HEK293 (cell line): Measurements from ENCODE around the gene LMO7.

Source experiments
- CTCF ChIA-PET: fragments of 350-600 bp; formaldehyde crosslinking; extraction: SDS; loops from one replicate; lab custom pipeline; 2021; ENCODE audit warnings: antibody characterized with exemption; lab: Yijun Ruan, JAX
- POLR2A ChIA-PET: fragments of 300-600 bp; formaldehyde crosslinking; extraction: SDS; loops from one replicate; lab custom pipeline; 2020; ENCODE audit warnings: antibody characterized with exemption, inconsistent platforms; lab: Yijun Ruan, JAX
- H3K27ac ChIP-seq: fragments of 200-500 bp; sonication (Bioruptor generic); 2 replicates; pipeline ENCODE4 v1.5.1; 2014; ENCODE audit warnings: low read depth, low read length, control low read depth, inconsistent platforms; ENCODE audit errors: extremely low read depth
- H3K36me3 ChIP-seq, 2 experiments: fragments of 200-500 bp in 1 of 2; sonication (Bioruptor generic) in 1 of 2; 1 replicate in 1 of 2; 2 replicates in 1 of 2; pipeline ENCODE4 v1.5.1; 2014 to 2017; ENCODE audit warnings: inconsistent platforms in 2 of 2, low read length in 2 of 2; ENCODE audit not compliant: control insufficient read depth in 2 of 2, insufficient read depth in 1 of 2
- H3K4me1 ChIP-seq: fragments of 200-500 bp; sonication (Bioruptor generic); 2 replicates; pipeline ENCODE4 v1.5.1; 2014; ENCODE audit warnings: mild to moderate bottlenecking, low read length, inconsistent platforms; ENCODE audit not compliant: control insufficient read depth, insufficient read depth
- H3K4me3 ChIP-seq: 2 replicates; pipeline ENCODE4 v1.5.1; 2011; ENCODE audit warnings: low read depth, mild to moderate bottlenecking, control low read depth, low read length, moderate library complexity
- H3K9me3 ChIP-seq: fragments of 200-500 bp; sonication (Bioruptor generic); 2 replicates; pipeline ENCODE4 v1.5.1; 2014; ENCODE audit warnings: low read depth, low read length, inconsistent platforms; ENCODE audit not compliant: control insufficient read depth, insufficient read depth
- BCL11B ChIP-seq: fragments of 450-650 bp; formaldehyde crosslinking; IDR thresholded peaks from 2 replicates; pipeline ENCODE4 v1.5.1; 2016; ENCODE audit warnings: low read depth, missing biosample characterization, missing genetic modification characterization
- EGR2 ChIP-seq: fragments of 450-650 bp; formaldehyde crosslinking; IDR thresholded peaks from 2 replicates; pipeline ENCODE4 v1.5.1; 2016; ENCODE audit warnings: low read depth, missing biosample characterization, missing genetic modification characterization
- ELK4 ChIP-seq: IDR thresholded peaks from 2 replicates; pipeline ENCODE4 v1.6.1; 2011; ENCODE audit warnings: mild to moderate bottlenecking, low read depth, low read length, borderline replicate concordance
- GFI1B ChIP-seq: fragments of 450-650 bp; formaldehyde crosslinking; IDR thresholded peaks from 2 replicates; pipeline ENCODE4 v1.5.1; 2016; ENCODE audit warnings: missing biosample characterization, missing genetic modification characterization
- MEIS1 ChIP-seq: sonication (generic); formaldehyde crosslinking; IDR thresholded peaks from 2 replicates; pipeline ENCODE4 v1.8.1; 2022; ENCODE audit warnings: missing genetic modification reagents, mild to moderate bottlenecking, borderline replicate concordance
- SP2 ChIP-seq: fragments of 450-650 bp; formaldehyde crosslinking; IDR thresholded peaks from 2 replicates; pipeline ENCODE4 v1.5.1; 2016; ENCODE audit warnings: missing biosample characterization, missing genetic modification characterization
- SP3 ChIP-seq: fragments of 450-650 bp; formaldehyde crosslinking; IDR thresholded peaks from 2 replicates; pipeline ENCODE4 v1.5.1; 2016; ENCODE audit warnings: missing biosample characterization, missing genetic modification characterization
- ZBTB1 ChIP-seq: fragments of 450-650 bp; formaldehyde crosslinking; IDR thresholded peaks from 2 replicates; pipeline ENCODE4 v1.5.1; 2016; ENCODE audit warnings: missing biosample characterization, missing genetic modification characterization
- ZBTB20 ChIP-seq: fragments of 450-650 bp; formaldehyde crosslinking; IDR thresholded peaks from 2 replicates; pipeline ENCODE4 v1.5.1; 2016; ENCODE audit warnings: missing biosample characterization, missing genetic modification characterization
- ZBTB48 ChIP-seq: fragments of 450-650 bp; formaldehyde crosslinking; IDR thresholded peaks from 2 replicates; pipeline ENCODE4 v1.5.1; 2016; ENCODE audit warnings: missing biosample characterization, missing genetic modification characterization
- ZBTB49 ChIP-seq: fragments of 450-650 bp; formaldehyde crosslinking; IDR thresholded peaks from 2 replicates; pipeline ENCODE4 v1.5.1; 2016; ENCODE audit warnings: missing biosample characterization, missing genetic modification characterization, low read depth
- ZEB2 ChIP-seq: fragments of 450-650 bp; formaldehyde crosslinking; IDR thresholded peaks from 2 replicates; pipeline ENCODE4 v1.5.1; 2016; ENCODE audit warnings: missing biosample characterization, missing genetic modification characterization
- ZFHX2 ChIP-seq: fragments of 450-650 bp; formaldehyde crosslinking; conservative IDR thresholded peaks from 2 replicates; pipeline ENCODE4 v1.5.1; 2016; ENCODE audit warnings: missing biosample characterization, missing genetic modification characterization
- ZNF169 ChIP-seq: fragments of 450-650 bp; formaldehyde crosslinking; IDR thresholded peaks from 2 replicates; pipeline ENCODE4 v1.5.1; 2016; ENCODE audit warnings: missing biosample characterization, missing genetic modification characterization
- ZNF23 ChIP-seq: fragments of 450-650 bp; formaldehyde crosslinking; IDR thresholded peaks from 2 replicates; pipeline ENCODE4 v1.5.1; 2016; ENCODE audit warnings: missing biosample characterization, missing genetic modification characterization, borderline replicate concordance
- ZNF404 ChIP-seq: fragments of 450-650 bp; formaldehyde crosslinking; IDR thresholded peaks from 2 replicates; pipeline ENCODE4 v1.5.1; 2017; ENCODE audit warnings: missing biosample characterization, missing genetic modification characterization
- ZNF521 ChIP-seq: fragments of 450-650 bp; formaldehyde crosslinking; IDR thresholded peaks from 2 replicates; pipeline ENCODE4 v1.5.1; 2017; ENCODE audit warnings: missing biosample characterization, mild to moderate bottlenecking, missing genetic modification characterization
- ZNF626 ChIP-seq: fragments of 450-650 bp; sonication (Bioruptor Pico); formaldehyde crosslinking; IDR thresholded peaks from 2 replicates; pipeline ENCODE4 v1.5.1; 2018; ENCODE audit warnings: missing biosample characterization, missing genetic modification characterization, inconsistent platforms
- ZNF664 ChIP-seq: fragments of 450-650 bp; formaldehyde crosslinking; IDR thresholded peaks from 2 replicates; pipeline ENCODE4 v1.5.1; 2016; ENCODE audit warnings: missing biosample characterization, missing genetic modification characterization
- ZNF777 ChIP-seq: fragments of 450-650 bp; formaldehyde crosslinking; IDR thresholded peaks from 2 replicates; pipeline ENCODE4 v1.5.1; 2017; ENCODE audit warnings: missing biosample characterization, missing genetic modification characterization, borderline replicate concordance
- ZNF837 ChIP-seq: fragments of 450-650 bp; formaldehyde crosslinking; IDR thresholded peaks from 2 replicates; pipeline ENCODE4 v1.5.1; 2016; ENCODE audit warnings: missing biosample characterization, missing genetic modification characterization
- ZSCAN16 ChIP-seq: fragments of 450-650 bp; formaldehyde crosslinking; IDR thresholded peaks from 2 replicates; pipeline ENCODE4 v1.5.1; 2016; ENCODE audit warnings: missing biosample characterization, missing genetic modification characterization
- ZSCAN18 ChIP-seq: fragments of 450-650 bp; formaldehyde crosslinking; IDR thresholded peaks from 2 replicates; pipeline ENCODE4 v1.5.1; 2016; ENCODE audit warnings: missing biosample characterization, missing genetic modification characterization
- TF ChIP-seq, protein P1 (sequence below): fragments of 450-650 bp; formaldehyde crosslinking; IDR thresholded peaks from 2 replicates; pipeline ENCODE4; 2016; ENCODE audit warnings: missing biosample characterization, missing genetic modification characterization
- TF ChIP-seq, protein P2 (sequence below): fragments of 450-650 bp; formaldehyde crosslinking; IDR thresholded peaks from 2 replicates; pipeline ENCODE4 v1.5.1; 2017; ENCODE audit warnings: missing biosample characterization, mild to moderate bottlenecking, missing genetic modification characterization, moderate library complexity
- TF ChIP-seq, protein P3 (sequence below): fragments of 450-650 bp; IDR thresholded peaks from 2 replicates; pipeline ENCODE4 v1.5.1; 2018; ENCODE audit warnings: missing biosample characterization, mild to moderate bottlenecking, missing genetic modification characterization
- TF ChIP-seq, protein P4 (sequence below): fragments of 450-650 bp; formaldehyde crosslinking; IDR thresholded peaks from 2 replicates; pipeline ENCODE4 v1.5.1; 2016; ENCODE audit warnings: missing biosample characterization, missing genetic modification characterization

Gene LMO7

GRCh38 chr13:75843074-75843473 is 206.9 kb downstream of the LMO7 start:
- Histone ChIP-seq H3K36me3 (peaks cover 0 to 40% of the 10 kb centered on the region in 2 experiments; a peak in 1 of 3 replicates), H3K4me1 (no peaks in the 10 kb centered on the region), H3K9me3 (no peaks in the 10 kb centered on the region), H3K27ac (no peak overlapping the region), H3K4me3 (no peak overlapping the region)
- TF ChIP-seq ZNF626 (no peak), MEIS1 (CRISPR knock-in tag) (no peak), ZNF837 (no peak), ZNF664 (tag by site-specific recombination) (no peak), ZSCAN16 (no peak), GFI1B (no peak), ZNF404 (no peak), ZNF23 (tag by site-specific recombination) (no peak), ZBTB49 (tag by site-specific recombination) (no peak), ZBTB48 (tag by site-specific recombination) (no peak), ZNF169 (tag by site-specific recombination) (no peak), ZNF521 (tag by site-specific recombination) (no peak)
- TF ChIP-seq, protein P1, sequence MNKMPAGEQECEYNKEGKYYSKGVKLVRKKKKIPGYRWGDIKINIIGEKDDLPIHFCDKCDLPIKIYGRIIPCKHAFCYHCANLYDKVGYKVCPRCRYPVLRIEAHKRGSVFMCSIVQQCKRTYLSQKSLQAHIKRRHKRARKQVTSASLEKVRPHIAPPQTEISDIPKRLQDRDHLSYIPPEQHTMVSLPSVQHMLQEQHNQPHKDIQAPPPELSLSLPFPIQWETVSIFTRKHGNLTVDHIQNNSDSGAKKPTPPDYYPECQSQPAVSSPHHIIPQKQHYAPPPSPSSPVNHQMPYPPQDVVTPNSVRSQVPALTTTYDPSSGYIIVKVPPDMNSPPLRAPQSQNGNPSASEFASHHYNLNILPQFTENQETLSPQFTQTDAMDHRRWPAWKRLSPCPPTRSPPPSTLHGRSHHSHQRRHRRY (tag by site-specific recombination): no peak
- TF ChIP-seq, protein P2, sequence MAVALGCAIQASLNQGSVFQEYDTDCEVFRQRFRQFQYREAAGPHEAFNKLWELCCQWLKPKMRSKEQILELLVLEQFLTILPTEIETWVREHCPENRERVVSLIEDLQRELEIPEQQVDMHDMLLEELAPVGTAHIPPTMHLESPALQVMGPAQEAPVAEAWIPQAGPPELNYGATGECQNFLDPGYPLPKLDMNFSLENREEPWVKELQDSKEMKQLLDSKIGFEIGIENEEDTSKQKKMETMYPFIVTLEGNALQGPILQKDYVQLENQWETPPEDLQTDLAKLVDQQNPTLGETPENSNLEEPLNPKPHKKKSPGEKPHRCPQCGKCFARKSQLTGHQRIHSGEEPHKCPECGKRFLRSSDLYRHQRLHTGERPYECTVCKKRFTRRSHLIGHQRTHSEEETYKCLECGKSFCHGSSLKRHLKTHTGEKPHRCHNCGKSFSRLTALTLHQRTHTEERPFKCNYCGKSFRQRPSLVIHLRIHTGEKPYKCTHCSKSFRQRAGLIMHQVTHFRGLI (tag by site-specific recombination): no peak
- TF ChIP-seq, protein P3, sequence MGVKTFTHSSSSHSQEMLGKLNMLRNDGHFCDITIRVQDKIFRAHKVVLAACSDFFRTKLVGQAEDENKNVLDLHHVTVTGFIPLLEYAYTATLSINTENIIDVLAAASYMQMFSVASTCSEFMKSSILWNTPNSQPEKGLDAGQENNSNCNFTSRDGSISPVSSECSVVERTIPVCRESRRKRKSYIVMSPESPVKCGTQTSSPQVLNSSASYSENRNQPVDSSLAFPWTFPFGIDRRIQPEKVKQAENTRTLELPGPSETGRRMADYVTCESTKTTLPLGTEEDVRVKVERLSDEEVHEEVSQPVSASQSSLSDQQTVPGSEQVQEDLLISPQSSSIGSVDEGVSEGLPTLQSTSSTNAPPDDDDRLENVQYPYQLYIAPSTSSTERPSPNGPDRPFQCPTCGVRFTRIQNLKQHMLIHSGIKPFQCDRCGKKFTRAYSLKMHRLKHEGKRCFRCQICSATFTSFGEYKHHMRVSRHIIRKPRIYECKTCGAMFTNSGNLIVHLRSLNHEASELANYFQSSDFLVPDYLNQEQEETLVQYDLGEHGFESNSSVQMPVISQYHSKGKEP (tag by site-specific recombination): no peak
- POLR2A ChIA-PET: no interaction called here
- CTCF ChIA-PET: interaction anchor here (0.5 to 1.5 kb wide), 2 partner anchors 134 to 148 kb away, joined by 3 to 8 read pairs; no protein-coding TSS in a partner anchor

DNA sequence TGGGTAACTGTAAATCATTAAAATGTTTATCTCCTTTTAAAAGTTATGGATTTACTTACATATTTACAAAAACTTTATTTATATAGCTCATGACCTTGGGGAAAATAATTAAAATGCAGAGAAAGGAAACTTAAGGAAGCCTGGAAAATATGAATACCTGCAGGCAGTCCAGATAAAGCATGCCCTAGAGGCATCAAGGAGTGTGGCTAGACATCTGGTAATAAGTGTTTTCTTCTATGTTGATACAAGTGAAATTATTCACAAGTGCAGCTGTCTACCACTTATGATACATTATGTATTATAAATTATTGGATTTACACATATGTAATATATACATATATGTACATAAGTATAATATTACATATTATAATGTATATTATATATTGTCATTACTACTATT is 207.9 kb downstream of the LMO7 start:
- peaks cover 0 to 45% of the 10 kb centered on the region in 2 experiments; a peak in 1 of 3 replicates for H3K36me3 ChIP-seq
- no peak overlapping the region for H3K4me3 ChIP-seq
- no peaks in the 10 kb centered on the region for H3K9me3 ChIP-seq
- H3K4me1 ChIP-seq: no peaks in the 10 kb centered on the region
- H3K27ac ChIP-seq: no peak overlapping the region
- ChIA-PET CTCF (interaction anchor here (0.5 to 1.5 kb wide), 2 partner anchors 135 to 148 kb away, joined by 3 to 8 read pairs; no protein-coding TSS in a partner anchor), POLR2A (no interaction called here)
- no peak for TF ChIP-seq SP2
- TF ChIP-seq ZNF777 (tag by site-specific recombination): no peak
- TF ChIP-seq ZEB2: no peak
- no peak for TF ChIP-seq EGR2 (tag by site-specific recombination)
- no peak for TF ChIP-seq ZBTB1 (tag by site-specific recombination)
- TF ChIP-seq ZFHX2: no peak
- TF ChIP-seq, protein P4, sequence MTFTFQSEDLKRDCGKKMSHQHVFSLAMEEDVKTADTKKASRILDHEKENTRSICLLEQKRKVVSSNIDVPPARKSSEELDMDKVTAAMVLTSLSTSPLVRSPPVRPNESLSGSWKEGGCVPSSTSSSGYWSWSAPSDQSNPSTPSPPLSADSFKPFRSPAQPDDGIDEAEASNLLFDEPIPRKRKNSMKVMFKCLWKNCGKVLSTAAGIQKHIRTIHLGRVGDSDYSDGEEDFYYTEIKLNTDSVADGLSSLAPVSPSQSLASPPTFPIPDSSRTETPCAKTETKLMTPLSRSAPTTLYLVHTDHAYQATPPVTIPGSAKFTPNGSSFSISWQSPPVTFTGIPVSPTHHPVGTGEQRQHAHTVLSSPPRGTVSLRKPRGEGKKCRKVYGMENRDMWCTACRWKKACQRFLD (tag by site-specific recombination): no peak
- no peak for TF ChIP-seq BCL11B
- TF ChIP-seq ZSCAN18: no peak
- no peak for TF ChIP-seq ELK4
- no peak for TF ChIP-seq ZBTB20 (tag by site-specific recombination)
- no peak for TF ChIP-seq SP3 (tag by site-specific recombination)
